Activated T-helper 2 cell treated with anti-CD3 and anti-CD28 coated beads, Interferon-gamma antibody, Interleukin-2, Interleukin-4, amounts not matched to agents 10 μg/mL and 5 μg/mL and 100 μg/mL, durations not matched to agents 14 hours and 24 hours and 36 hours (primary cell): ENCODE measurements around the gene CLIP2. TPM values are rescaled to one million over a fixed set of nuclear protein-coding genes. Genes with fewer than 3 reads are reported as not detected.
"Not testable (repeated sequence)": the region's sequence is repeated elsewhere in the genome, so short reads cannot be mapped to it uniquely, and the experiment has no call there.

Experiments used
- DNase-seq: peaks from one replicate; pipeline ENCODE4 v3.0.0; 2021; ENCODE audit warnings: low spot score
- H3K27ac Mint-ChIP-seq: one replicate; pipeline ENCODE4 v1.8.0; 2021; ENCODE audit warnings: mixed read lengths
- H3K27me3 Mint-ChIP-seq: one replicate; pipeline ENCODE4 v1.8.0; 2021; ENCODE audit warnings: low read depth, mixed read lengths
- H3K36me3 Mint-ChIP-seq: one replicate; pipeline ENCODE4 v1.8.0; 2021; ENCODE audit warnings: low read depth, mixed read lengths
- H3K4me1 Mint-ChIP-seq: one replicate; pipeline ENCODE4 v1.8.0; 2021; ENCODE audit warnings: low read depth, mixed read lengths
- H3K4me3 Mint-ChIP-seq: one replicate; pipeline ENCODE4 v1.8.0; 2021; ENCODE audit warnings: low read depth, mild to moderate bottlenecking, moderate library complexity, mixed read lengths
- H3K9me3 Mint-ChIP-seq: one replicate; pipeline ENCODE4 v1.8.0; 2021; ENCODE audit warnings: mixed read lengths
- intact Hi-C: fragments of 100-400 bp; cut with micrococcal nuclease; formaldehyde crosslinking; loops from one replicate; pipeline ENCODE4 v1.15.1; 2023
- total RNA-seq: library from RNA; stranded (reverse); gene quantifications from 2 replicates; pipeline ENCODE4 v1.2.3, GENCODE V29; 2022

CLIP2 gene
- total RNA-seq, 1 donor from 2014 or later: 2.7 TPM

DNA sequence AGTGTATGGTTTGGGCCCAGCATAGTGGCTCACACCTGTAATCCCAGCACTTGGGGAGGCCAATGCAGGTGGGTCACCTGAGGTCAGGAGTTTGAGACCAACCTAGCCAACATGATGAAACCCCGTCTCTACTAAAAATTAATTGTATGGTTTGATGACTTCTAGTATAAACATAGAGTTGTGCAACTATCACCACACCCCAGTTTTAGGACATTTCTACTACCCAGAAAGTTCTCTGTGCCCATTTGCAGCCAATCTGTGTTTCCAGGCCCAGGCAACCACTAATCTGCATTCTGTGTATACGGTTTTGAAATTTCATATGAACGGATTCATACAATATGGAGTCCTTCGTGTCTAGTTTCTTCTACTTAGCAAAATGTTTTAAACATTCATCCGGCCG is 20.0 kb downstream of the CLIP2 start:
- intact Hi-C loops: no loop called here
- peaks cover 17% of the 10 kb centered on the region for H3K4me1 Mint-ChIP-seq
- DNase-seq: no peak
- peaks cover 4% of the 10 kb centered on the region for H3K27me3 Mint-ChIP-seq
- peaks cover 4% of the 10 kb centered on the region for H3K36me3 Mint-ChIP-seq
- H3K9me3 Mint-ChIP-seq: peaks cover 7% of the 10 kb centered on the region
- no peak overlapping the region for H3K27ac Mint-ChIP-seq
- H3K4me3 Mint-ChIP-seq: no peak overlapping the region

GRCh38 chr7:74311305-74311744 is 22.1 kb downstream of the CLIP2 start:
- Mint-ChIP-seq H3K4me3 (no peak overlapping the region), H3K27ac (no peak overlapping the region), H3K36me3 (peaks cover 4% of the 10 kb centered on the region), H3K9me3 (peaks cover 7% of the 10 kb centered on the region), H3K27me3 (peaks cover 4% of the 10 kb centered on the region), H3K4me1 (peaks cover 17% of the 10 kb centered on the region)
- DNase-seq: no peak
- intact Hi-C loops: no loop called here

DNA sequence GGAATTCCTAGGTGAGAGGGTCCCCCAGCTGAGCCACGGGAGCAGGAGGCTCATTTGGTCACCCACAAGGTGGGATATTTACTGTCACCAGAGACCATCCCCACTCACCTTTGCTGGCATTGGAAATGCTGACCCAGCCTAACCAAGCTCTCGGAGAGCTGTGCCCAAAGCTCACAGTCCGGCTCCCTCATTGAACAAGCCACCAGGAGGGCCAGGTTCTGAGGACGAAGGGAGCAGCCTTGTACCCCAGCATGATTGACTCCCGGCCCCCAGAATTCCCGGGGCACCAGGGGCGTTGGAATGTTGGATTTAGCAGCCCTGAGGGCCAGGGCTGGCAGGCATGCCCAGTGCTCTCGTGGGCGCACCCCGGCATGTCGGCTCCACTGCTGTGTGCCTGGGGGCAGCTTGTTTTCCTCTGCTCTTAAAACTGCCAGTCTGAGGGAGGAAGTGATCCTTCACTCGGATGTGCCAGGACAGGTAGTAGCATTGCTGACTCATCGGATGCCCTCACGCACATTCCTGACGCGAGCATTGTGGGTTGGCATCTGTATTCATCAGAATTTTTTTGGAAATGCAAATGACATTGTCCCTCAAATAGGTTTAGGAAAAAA is 23.3 kb downstream of the CLIP2 start:
- Mint-ChIP-seq H3K36me3 (peaks cover 4% of the 10 kb centered on the region), H3K4me3 (no peak overlapping the region), H3K4me1 (peaks cover 7% of the 10 kb centered on the region), H3K27ac (no peak overlapping the region), H3K27me3 (peaks cover 4% of the 10 kb centered on the region), H3K9me3 (peaks cover 7% of the 10 kb centered on the region)
- no peak for DNase-seq
- intact Hi-C loops: no loop called here

- DNase-seq, H3K27ac Mint-ChIP-seq, H3K36me3 Mint-ChIP-seq, H3K9me3 Mint-ChIP-seq, intact Hi-C loops, H3K27me3 Mint-ChIP-seq, H3K4me3 Mint-ChIP-seq: not testable (repeated sequence)
- H3K4me1 Mint-ChIP-seq: peaks cover 12% of the 10 kb centered on the region
These were observed 26.7 kb downstream of the CLIP2 start for GRCh38 chr7:74315891-74316290.

- H3K27ac Mint-ChIP-seq: no peak overlapping the region
- no peaks in the 10 kb centered on the region for H3K27me3 Mint-ChIP-seq
- H3K9me3 Mint-ChIP-seq: no peaks in the 10 kb centered on the region
- H3K4me3 Mint-ChIP-seq: no peak overlapping the region
- intact Hi-C loops: no loop called here
- H3K4me1 Mint-ChIP-seq: peaks cover 6% of the 10 kb centered on the region
- H3K36me3 Mint-ChIP-seq: no peaks in the 10 kb centered on the region
- no peak for DNase-seq
These were observed 28.1 kb downstream of the CLIP2 start for GRCh38 chr7:74317146-74317782.

- Mint-ChIP-seq H3K4me3 (no peak overlapping the region), H3K4me1 (peaks cover 5% of the 10 kb centered on the region), H3K27me3 (no peaks in the 10 kb centered on the region), H3K36me3 (no peaks in the 10 kb centered on the region), H3K27ac (no peak overlapping the region), H3K9me3 (no peaks in the 10 kb centered on the region)
- intact Hi-C loops: no loop called here
- no peak for DNase-seq
These were observed 28.8 kb downstream of the CLIP2 start for GRCh38 chr7:74318043-74318442.

- no peaks in the 10 kb centered on the region for H3K36me3 Mint-ChIP-seq
- H3K4me3 Mint-ChIP-seq: no peak overlapping the region
- peaks cover 5% of the 10 kb centered on the region for H3K4me1 Mint-ChIP-seq
- no peaks in the 10 kb centered on the region for H3K27me3 Mint-ChIP-seq
- H3K27ac Mint-ChIP-seq: no peak overlapping the region
- intact Hi-C loops: no loop called here
- no peak for DNase-seq
- H3K9me3 Mint-ChIP-seq: no peaks in the 10 kb centered on the region
These were observed 31.5 kb downstream of the CLIP2 start for GRCh38 chr7:74320645-74321221.

DNA sequence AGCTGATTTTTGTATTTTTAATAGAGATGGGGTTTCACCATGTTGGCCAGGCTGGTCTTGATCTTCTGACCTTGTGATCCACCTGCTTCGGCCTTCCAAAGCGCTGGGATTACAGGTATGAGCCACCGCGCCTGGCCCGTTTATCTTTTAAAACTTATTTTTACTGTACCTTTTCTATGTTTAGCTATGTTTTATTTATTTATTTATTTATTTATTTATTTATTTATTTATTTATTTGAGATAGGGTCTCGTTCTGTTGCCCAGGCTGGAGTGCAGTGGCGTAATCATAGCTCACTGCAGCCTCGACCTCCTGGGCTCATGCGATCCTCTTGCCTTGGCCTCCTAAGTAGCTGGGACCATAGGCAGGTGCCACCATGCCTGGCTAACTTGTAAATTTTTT is 33.7 kb downstream of the CLIP2 start:
- DNase-seq, H3K36me3 Mint-ChIP-seq, H3K4me1 Mint-ChIP-seq, H3K4me3 Mint-ChIP-seq, H3K9me3 Mint-ChIP-seq, H3K27ac Mint-ChIP-seq, intact Hi-C loops, H3K27me3 Mint-ChIP-seq: not testable (repeated sequence)

GRCh38 chr7:74324531-74325209 is 35.5 kb downstream of the CLIP2 start:
- Mint-ChIP-seq H3K27me3 (no peaks in the 10 kb centered on the region), H3K36me3 (no peaks in the 10 kb centered on the region), H3K27ac (no peak overlapping the region), H3K9me3 (no peaks in the 10 kb centered on the region), H3K4me1 (peaks cover 5% of the 10 kb centered on the region), H3K4me3 (no peak overlapping the region)
- no peak for DNase-seq
- intact Hi-C loops: no loop called here

DNA sequence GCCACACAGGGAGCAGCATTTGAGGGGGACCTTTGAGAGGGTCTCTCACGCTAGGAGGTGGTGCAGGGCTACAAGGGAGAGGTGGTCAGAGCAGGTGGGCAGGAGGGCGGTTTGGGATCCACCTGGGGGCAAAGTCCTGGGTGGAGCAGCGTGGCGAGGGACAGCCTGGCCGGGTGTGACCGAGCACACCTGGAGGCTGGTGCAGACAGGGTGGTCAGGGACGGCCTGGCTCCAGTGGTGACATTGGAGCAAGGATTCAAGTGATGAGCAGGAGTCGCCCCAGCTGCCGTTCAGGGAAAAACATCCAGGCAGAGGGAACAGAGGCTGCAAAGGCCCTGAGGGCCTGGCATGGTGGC is 36.0 kb downstream of the CLIP2 start:
- intact Hi-C loops: no loop called here
- no peaks in the 10 kb centered on the region for H3K27me3 Mint-ChIP-seq
- no peaks in the 10 kb centered on the region for H3K36me3 Mint-ChIP-seq
- no peak overlapping the region for H3K27ac Mint-ChIP-seq
- H3K9me3 Mint-ChIP-seq: no peaks in the 10 kb centered on the region
- DNase-seq: no peak
- no peak overlapping the region for H3K4me3 Mint-ChIP-seq
- H3K4me1 Mint-ChIP-seq: peaks cover 5% of the 10 kb centered on the region

GRCh38 chr7:74329225-74329624 is 40.0 kb downstream of the CLIP2 start:
- Mint-ChIP-seq H3K9me3 (no peaks in the 10 kb centered on the region), H3K4me1 (no peaks in the 10 kb centered on the region), H3K36me3 (no peaks in the 10 kb centered on the region), H3K27ac (no peak overlapping the region), H3K27me3 (peaks cover 3% of the 10 kb centered on the region), H3K4me3 (no peak overlapping the region)
- intact Hi-C loops: no loop called here
- DNase-seq: no peak

- Mint-ChIP-seq H3K4me1 (no peaks in the 10 kb centered on the region), H3K27me3 (peaks cover 3% of the 10 kb centered on the region), H3K9me3 (no peaks in the 10 kb centered on the region), H3K36me3 (no peaks in the 10 kb centered on the region), H3K27ac (no peak overlapping the region), H3K4me3 (no peak overlapping the region)
- DNase-seq: no peak
- intact Hi-C loops: no loop called here
These were observed 43.4 kb downstream of the CLIP2 start for GRCh38 chr7:74332373-74333176.
